GM12865 (cell line): ENCODE results near the gene RNF220.
A peak's percentile ranks its signal among the peaks of the same experiment; 100 is the strongest.

Experiments used
- DNase-seq: peaks from one replicate; pipeline ENCODE4 v3.0.0; 2010; ENCODE audit warnings: low read depth
- H3K4me3 ChIP-seq: 2 replicates; pipeline ENCODE4 v1.5.1; 2011; ENCODE audit warnings: mild to moderate bottlenecking, low read depth, low read length, control low read depth
- TF ChIP-seq, protein P1 (sequence below): IDR thresholded peaks from 2 replicates; pipeline ENCODE4 v1.5.1; 2011; ENCODE audit warnings: low read length, control low read depth, low read depth, inconsistent platforms; ENCODE audit not compliant: insufficient read depth; ENCODE audit errors: missing control alignments

RNF220 gene

DNA sequence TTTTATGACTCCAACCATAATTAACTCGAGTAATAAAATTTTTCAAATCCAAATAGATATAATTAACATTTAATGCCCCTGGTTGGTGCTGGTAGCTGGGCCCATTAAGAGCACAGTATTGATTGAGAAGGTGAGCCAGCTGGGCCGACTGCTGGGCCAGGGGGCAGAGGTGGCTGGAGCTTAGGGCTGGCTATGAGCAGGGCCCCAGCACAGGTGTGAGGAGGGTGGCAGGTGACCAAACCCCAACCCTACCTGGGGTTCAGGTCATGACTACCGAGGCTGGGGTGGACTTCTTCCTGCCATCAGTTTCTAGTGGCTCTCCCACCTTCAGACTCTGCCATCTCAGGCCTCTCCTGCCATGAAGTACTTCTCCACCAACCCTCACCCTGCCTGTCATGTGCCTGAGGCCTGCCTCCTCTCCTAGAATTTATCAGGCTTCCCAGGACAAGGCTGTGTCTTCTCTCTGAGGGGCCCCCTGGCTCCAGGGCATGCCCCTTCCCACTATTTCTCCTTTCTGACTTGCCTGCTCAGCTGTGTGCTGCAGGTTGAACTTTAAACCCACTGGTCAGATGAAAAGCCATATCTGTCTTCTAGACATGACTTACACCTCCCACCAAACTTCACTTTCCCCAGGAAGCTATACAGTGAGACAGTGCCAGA, 183.6 kb downstream of the RNF220 start:
- no peak overlapping the region for H3K4me3 ChIP-seq

DNA sequence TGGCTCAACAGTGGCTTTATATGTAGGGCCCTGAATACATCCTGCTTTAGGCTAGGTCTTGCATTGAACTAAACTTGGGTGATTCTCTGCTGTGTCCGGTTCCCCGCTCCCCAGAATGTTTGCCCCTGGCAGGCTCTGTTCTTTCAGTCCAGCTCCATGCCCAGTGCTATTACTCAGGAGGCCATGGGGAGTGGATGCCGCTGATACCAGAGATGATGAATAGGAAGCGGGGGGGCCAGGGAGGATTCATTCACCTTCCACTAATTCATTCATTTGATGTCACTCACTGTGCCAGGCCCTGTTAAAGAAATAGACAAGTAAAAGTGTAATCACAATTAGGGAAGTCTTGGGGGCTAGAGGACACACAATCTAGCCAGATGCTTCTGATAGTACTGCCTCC, 185.4 kb downstream of the RNF220 start:
- TF ChIP-seq, protein P1, sequence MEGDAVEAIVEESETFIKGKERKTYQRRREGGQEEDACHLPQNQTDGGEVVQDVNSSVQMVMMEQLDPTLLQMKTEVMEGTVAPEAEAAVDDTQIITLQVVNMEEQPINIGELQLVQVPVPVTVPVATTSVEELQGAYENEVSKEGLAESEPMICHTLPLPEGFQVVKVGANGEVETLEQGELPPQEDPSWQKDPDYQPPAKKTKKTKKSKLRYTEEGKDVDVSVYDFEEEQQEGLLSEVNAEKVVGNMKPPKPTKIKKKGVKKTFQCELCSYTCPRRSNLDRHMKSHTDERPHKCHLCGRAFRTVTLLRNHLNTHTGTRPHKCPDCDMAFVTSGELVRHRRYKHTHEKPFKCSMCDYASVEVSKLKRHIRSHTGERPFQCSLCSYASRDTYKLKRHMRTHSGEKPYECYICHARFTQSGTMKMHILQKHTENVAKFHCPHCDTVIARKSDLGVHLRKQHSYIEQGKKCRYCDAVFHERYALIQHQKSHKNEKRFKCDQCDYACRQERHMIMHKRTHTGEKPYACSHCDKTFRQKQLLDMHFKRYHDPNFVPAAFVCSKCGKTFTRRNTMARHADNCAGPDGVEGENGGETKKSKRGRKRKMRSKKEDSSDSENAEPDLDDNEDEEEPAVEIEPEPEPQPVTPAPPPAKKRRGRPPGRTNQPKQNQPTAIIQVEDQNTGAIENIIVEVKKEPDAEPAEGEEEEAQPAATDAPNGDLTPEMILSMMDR: no peak
- H3K4me3 ChIP-seq: no peak overlapping the region
- DNase-seq: no peak

More for the DNA sequence above, 183.6 kb downstream of the RNF220 start:
- DNase-seq: no peak
- TF ChIP-seq, protein P1: no peak

GRCh38 chr1:44591381-44591780, 186.3 kb downstream of the RNF220 start:
- DNase-seq: no peak
- no peak overlapping the region for H3K4me3 ChIP-seq
- TF ChIP-seq, protein P1: no peak

DNA sequence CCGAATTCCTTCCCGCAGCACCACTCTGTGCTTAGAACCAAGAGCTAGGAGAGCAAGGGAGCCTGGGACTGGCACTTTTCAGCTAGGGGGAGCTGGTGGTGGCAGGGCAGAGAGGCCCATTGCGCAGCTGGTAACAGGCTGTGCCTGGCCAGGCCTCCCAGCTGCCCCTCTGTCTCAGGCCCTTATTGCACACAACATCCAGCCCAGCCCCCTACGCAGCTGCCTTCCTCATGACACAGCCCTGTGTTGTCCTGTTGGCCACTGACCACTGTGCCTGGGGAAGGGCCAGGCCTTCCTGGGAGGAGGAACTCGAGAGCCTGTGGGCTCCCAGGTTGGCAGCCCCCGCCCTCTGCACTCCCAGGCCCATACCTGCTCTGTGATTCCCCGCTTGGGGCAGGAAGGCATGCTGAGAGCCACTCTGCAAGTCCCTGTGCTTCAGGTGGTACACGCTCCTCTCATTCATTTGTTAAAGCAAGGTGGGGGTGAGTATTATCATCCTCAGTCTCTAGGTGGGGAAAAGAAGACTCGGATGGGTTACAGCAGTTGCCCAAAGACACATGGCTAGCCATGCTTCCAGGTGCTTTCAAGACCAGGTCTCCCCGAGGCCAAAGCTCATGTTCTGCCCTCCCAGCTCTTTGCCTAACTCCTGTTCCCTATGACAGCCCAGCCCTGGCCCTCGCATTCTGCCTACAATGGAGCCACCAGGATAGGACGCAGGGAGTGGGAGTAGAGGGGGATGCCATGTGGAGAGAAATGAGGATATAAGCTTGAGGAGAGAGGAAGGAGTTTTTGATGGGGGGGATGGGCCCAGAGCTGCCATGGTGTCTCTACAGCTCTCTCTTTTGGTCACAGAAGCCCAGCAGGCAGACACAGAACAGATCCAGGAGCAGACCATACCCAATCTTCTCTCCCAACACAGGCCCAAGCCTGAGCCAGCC, 187.4 kb downstream of the RNF220 start:
- DNase-seq: no peak
- H3K4me3 ChIP-seq: no peak overlapping the region
- TF ChIP-seq, protein P1: no peak

DNA sequence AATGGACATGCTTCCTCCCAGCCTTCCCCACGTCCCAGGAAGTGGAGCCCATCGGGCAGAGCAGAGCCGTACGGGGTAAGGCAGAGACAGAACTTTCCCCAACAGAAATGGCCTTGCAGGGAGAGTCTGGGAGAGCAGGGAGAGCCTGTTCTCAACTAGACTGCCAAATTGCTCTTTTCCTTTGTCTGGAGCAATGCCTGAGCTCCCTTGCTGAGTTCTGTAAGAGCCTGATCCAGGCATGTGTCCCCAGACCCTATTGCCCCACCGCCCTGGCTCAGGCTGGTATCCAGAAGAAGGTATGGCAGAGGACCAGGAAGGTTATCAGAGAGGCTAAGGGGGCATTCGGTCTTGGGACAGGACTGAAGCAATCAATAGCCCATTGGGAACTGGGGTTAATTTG, 189.3 kb downstream of the RNF220 start:
- TF ChIP-seq, protein P1: no peak
- DNase-seq: no peak
- no peak overlapping the region for H3K4me3 ChIP-seq

- TF ChIP-seq, protein P1: peak; percentile 97
- DNase-seq: peak; percentile 71
Measured at GRCh38 chr1:44594871-44595735, 190.0 kb downstream of the RNF220 start.

More at GRCh38 chr1:44594871-44595735, 190.0 kb downstream of the RNF220 start:
- H3K4me3 ChIP-seq: no peak overlapping the region
